ENCODE results near the gene DNAJC4.

The DNAJC4 gene

DNA sequence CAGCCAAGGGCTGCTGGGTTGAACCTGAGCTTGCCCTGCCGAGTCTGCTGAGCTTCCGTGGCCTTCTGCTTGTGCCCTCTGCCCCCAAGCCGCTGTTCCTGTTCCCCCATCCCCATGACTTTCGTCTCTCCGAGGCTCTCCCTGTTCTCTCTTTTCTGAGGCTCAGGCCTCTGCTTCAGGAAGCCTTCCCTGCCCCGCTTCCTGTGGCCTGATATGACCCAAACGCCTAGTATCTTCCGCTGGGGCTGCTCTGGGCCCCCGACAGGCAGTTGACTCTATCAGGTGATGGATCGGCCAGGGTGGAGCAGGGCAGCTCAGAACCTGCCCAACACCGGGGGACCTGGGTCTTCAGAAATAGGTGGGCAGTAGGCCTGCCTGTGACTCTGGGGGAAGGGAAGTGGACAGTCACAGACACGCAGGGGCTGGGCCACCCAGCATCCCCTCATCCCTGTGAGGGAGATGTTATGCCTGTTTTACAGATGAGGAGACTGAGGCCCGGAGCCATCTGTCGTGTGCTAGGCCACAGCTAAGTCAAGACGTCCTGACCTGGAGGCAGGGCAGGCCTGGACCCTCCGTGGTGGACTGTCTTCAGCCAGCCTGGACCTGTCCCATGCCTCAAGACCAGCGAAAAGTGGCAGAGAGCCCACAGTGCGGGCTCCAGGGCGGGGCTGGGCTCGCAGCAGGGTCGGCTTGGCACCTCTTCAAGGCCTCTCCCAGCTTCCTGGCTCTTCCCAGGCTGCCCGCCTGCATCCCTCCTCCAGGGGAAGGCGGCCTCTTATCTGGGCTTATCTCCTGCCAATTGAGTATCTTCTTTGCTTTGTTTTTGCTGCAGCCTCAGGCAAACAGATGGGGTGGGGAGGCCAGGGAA lies 37.9 kb downstream of the DNAJC4 start:
- DNase-seq (ENCODE audit: low read depth), result no peak

DNA sequence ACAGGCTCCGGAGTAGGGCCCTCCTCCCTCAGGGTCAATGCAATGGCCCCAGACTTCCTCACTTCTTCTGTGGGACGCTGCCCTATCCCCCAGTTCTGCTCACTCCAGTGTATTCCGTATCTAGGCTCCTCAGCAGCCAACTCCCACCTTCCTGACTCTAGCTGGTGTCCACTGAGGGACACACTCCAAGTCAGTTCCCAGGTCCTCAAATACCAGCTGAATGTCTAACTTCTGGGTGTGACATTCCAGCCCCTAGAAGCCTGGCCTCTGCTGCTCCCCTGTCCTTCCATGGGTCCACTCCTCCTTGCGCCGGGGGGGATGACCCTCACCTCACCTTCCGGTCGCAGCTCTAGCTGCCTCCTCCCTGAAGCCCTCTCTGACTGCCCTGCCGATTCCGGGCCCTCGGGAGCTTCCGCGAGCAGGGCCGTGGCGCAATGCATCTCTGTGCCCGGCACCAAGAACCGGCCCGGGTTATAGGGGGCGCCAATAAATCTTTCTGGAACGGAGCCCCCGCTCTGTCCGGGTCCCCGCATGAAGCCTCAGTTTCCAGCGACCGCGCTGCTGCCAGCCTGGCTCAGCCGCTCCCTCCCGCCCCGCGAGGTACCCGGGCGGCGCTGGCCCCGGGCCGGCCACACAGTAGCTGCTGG lies 38.7 kb downstream of the DNAJC4 start:
- peak; percentile 73 for DNase-seq (ENCODE audit: low read depth)
- no peak for TF ChIP-seq MYC (IDR thresholded peaks at IDR 0.05; ENCODE audit: low read depth, low read length)
- peak; percentile 7 for TF ChIP-seq POLR2A (IDR thresholded peaks at IDR 0.05; ENCODE audit: extremely low read depth, insufficient read length)
- H3K4me3 ChIP-seq (ENCODE audit: low read depth, low read length), result peak overlapping the region; percentile 72

More for the DNA sequence above, 37.9 kb downstream of the DNAJC4 start:
- TF ChIP-seq, protein P1, sequence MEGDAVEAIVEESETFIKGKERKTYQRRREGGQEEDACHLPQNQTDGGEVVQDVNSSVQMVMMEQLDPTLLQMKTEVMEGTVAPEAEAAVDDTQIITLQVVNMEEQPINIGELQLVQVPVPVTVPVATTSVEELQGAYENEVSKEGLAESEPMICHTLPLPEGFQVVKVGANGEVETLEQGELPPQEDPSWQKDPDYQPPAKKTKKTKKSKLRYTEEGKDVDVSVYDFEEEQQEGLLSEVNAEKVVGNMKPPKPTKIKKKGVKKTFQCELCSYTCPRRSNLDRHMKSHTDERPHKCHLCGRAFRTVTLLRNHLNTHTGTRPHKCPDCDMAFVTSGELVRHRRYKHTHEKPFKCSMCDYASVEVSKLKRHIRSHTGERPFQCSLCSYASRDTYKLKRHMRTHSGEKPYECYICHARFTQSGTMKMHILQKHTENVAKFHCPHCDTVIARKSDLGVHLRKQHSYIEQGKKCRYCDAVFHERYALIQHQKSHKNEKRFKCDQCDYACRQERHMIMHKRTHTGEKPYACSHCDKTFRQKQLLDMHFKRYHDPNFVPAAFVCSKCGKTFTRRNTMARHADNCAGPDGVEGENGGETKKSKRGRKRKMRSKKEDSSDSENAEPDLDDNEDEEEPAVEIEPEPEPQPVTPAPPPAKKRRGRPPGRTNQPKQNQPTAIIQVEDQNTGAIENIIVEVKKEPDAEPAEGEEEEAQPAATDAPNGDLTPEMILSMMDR (IDR thresholded peaks at IDR 0.05; ENCODE audit: low read depth, low read length), result no peak
- TF ChIP-seq POLR2A (IDR thresholded peaks at IDR 0.05; ENCODE audit: extremely low read depth, insufficient read length), result peak; percentile 9
- peak overlapping the region; percentile 72 for H3K4me3 ChIP-seq (ENCODE audit: low read depth, low read length)

DNA sequence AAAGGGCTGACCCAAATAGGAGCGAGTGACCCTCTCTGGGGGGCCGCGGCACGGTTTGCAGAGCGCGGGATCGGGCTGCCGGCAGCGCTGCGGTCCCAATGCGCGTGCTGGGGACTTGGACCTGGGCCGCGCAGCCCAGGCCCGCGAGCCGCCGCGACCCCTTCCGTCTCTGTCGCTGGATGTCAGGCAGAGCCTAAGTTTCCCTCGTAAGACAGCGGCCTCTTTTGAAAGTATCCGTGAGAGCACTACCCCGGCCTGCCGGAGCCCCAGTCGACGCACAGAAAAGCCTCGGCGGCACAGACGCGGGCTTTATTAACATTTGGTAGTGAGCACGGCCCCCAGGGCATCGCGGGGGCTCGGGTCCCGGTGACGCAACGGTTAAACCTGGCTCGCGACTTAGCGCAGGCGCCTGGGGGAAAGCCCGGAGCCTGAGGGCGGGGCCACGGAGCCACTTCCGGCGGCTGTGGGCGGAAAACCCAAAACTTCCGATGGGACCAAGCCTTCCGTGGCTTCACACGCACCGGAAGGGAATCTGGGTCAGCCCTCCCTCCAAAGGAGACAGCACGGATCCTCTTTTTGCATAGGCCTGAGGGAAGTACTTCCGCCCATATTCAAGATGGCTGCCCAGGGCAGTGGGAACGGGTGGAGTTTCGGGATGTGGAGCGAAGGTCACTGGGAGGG lies 39.3 kb downstream of the DNAJC4 start:
- DNase-seq (ENCODE audit: low read depth), result peak; percentile 100
- TF ChIP-seq, protein P1 (IDR thresholded peaks at IDR 0.05; ENCODE audit: low read depth, low read length), result no peak
- peak; percentile 68 for TF ChIP-seq POLR2A (IDR thresholded peaks at IDR 0.05; ENCODE audit: extremely low read depth, insufficient read length)
- TF ChIP-seq, protein P2, sequence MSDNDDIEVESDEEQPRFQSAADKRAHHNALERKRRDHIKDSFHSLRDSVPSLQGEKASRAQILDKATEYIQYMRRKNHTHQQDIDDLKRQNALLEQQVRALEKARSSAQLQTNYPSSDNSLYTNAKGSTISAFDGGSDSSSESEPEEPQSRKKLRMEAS (IDR thresholded peaks at IDR 0.05; ENCODE audit: low read depth, low read length), result no peak
- peak; percentile 39; the same call in 1 of the 2 replicates for TF ChIP-seq MYC (IDR thresholded peaks at IDR 0.05; ENCODE audit: low read depth, low read length)
- H3K4me3 ChIP-seq (ENCODE audit: low read depth, low read length), result peak overlapping the region; percentile 97

DNA sequence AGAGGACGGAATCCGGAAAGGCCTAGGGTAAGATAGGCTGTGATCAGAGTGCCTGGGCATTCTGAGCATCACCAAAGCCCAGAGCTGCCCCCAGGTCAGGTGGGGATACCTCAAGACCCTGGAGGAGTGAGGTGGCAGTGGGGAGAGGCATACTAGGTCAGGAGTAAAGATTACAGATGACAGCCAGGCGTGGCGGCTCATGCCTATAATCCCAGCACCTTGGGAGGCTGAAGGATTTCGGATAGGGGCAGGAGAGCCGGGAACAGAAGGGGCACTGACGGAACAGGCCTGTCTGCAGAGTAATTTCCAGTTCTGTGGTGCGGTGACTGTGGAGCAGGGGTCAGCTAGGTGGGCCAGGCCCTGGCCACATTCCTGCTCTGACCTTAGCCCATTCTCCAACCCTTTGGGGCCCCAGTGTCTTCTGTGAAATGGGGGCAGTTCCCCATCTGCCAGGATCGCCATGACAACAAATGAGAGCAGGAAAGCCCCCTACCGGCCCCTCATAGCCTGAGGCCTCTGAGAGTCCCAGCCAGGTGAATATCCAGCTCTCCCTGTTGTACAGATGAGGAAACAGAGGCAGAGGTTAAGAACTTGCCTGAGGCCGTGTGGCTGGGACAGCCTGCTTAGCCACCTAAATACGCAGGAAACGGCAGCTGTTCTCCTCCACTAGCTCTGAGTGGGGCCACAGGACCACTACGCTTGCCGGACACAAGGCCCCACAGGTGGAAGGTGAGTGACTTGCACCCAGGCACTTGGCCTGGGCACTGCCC lies 44.9 kb downstream of the DNAJC4 start:
- no peak overlapping the region for H3K4me3 ChIP-seq (ENCODE audit: low read depth, low read length)
- no peak for DNase-seq (ENCODE audit: low read depth)
- TF ChIP-seq MYC (IDR thresholded peaks at IDR 0.05; ENCODE audit: low read depth, low read length) (no peak), POLR2A (IDR thresholded peaks at IDR 0.05; ENCODE audit: extremely low read depth, insufficient read length) (no peak)
- TF ChIP-seq, protein P1 (IDR thresholded peaks at IDR 0.05; ENCODE audit: low read depth, low read length), result no peak
- TF ChIP-seq, protein P2 (IDR thresholded peaks at IDR 0.05; ENCODE audit: low read depth, low read length), result no peak

DNA sequence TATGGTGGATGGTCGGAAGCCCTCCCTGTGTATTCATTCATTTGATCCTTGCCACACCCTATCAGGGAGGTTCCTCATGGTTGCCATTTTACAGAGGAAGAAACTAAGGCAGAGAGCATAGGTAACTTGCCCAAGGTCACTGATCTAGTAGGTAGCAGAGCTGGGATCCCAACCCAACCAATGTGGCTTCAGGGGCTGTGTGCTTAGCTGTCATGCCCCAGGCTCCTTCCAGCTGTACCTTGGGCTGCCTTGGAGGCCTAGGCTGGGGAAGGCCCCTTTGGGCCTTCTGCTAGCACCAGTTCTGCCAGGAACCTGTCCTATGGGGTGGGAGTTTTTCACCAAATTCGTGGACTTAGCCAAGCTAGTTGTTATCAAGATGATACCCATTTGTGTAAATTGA lies 45.5 kb downstream of the DNAJC4 start:
- no peak for TF ChIP-seq POLR2A (IDR thresholded peaks at IDR 0.05; ENCODE audit: extremely low read depth, insufficient read length)
- DNase-seq (ENCODE audit: low read depth), result no peak

DNA sequence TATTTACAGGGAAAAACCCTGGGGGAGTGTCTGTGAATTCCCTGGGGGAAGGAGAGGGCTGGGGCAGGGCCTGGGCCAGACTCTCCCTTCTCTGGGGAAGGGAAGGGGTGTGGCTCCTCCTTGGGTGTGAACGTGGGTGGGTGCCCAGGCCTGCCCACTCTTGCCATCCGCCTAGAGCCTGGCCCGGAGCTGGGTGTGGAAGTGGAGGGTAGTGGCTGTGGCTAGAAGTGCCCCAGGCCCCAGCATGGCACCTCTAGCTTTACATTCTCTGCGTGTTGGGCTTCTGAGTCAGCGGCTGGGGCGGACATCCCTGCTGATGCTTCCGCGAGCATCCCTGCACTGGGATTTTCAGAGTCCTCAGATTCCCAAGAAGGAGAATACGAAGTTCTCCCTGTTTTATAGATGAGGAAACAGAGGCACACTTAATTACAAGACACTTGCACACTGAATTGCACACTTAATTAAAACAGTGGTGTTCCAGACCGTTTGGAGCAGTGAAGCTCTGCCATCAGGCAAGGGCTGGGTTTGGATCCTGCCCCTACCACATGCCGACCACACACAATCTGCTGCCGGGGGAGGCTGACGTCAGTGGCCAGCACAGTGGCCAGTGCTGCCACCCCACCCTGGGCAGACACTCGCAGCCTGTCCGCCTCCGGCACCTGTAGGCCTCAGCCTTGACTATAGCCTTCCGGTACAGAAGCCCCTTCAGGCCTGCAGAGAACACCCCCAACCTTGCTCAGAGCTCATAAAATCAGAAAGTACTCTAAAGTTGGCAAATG lies 46.5 kb downstream of the DNAJC4 start:
- H3K4me3 ChIP-seq (ENCODE audit: low read depth, low read length), result no peak overlapping the region
- TF ChIP-seq POLR2A (IDR thresholded peaks at IDR 0.05; ENCODE audit: extremely low read depth, insufficient read length) (no peak), MYC (IDR thresholded peaks at IDR 0.05; ENCODE audit: low read depth, low read length) (no peak)
- TF ChIP-seq, protein P1 (IDR thresholded peaks at IDR 0.05; ENCODE audit: low read depth, low read length), result no peak
- TF ChIP-seq, protein P2 (IDR thresholded peaks at IDR 0.05; ENCODE audit: low read depth, low read length), result no peak
- DNase-seq (ENCODE audit: low read depth), result no peak

More for the DNA sequence above, 45.5 kb downstream of the DNAJC4 start:
- no peak overlapping the region for H3K4me3 ChIP-seq (ENCODE audit: low read depth, low read length)
